ENCODE measurements around the gene SUPT3H.

- TF ChIP-seq CTCF (IDR thresholded peaks at IDR 0.05; ENCODE audit: low read depth, low read length), result no peak
- TF ChIP-seq POLR2A (IDR thresholded peaks at IDR 0.05; ENCODE audit: extremely low read depth, insufficient read length), result no peak
Measured at GRCh38 chr6:44780161-44780560, 597.6 kb downstream of the SUPT3H start.
